Heart left ventricle (tissue), 16 donors: ENCODE data around the gene AP3B1. TPM values are rescaled to one million over a fixed set of nuclear protein-coding genes. Genes with fewer than 3 reads are reported as not detected.
A peak's percentile ranks its signal among the peaks of the same experiment; 100 is the strongest.

Experiments used
- ATAC-seq, 4 donors: fragments of 200-7000 bp; cut with Tn5 transposase; one replicate each; pipeline ENCODE4 v1.9.1; 2020 to 2022; ENCODE audit warnings: moderate library complexity in 4 of 4, mild to moderate bottlenecking in 3 of 4, moderate number of reproducible peaks in 1 of 4
- DNase-seq, 5 donors: peaks; one replicate each; pipeline ENCODE4 v3.0.0-alpha.2; 2020
- H3K27ac ChIP-seq, 12 donors: fragments of 200-600 bp; sonication (generic) in 4 of 12; one replicate each; pipeline versions ENCODE4 v1.5.0 to v1.8.0; 2016 to 2022; ENCODE audit warnings: mild to moderate bottlenecking in 2 of 12
- H3K27me3 ChIP-seq, 9 donors: fragments of 200-600 bp; sonication (generic) in 2 of 9; one replicate each; pipeline versions ENCODE4 v1.5.1 to v1.8.0; 2016 to 2022; ENCODE audit warnings: mild to moderate bottlenecking in 3 of 9
- H3K36me3 ChIP-seq, 9 donors: fragments of 200-600 bp; sonication (generic) in 2 of 9; one replicate each; pipeline versions ENCODE4 v1.5.0 to v1.8.0; 2018 to 2022; ENCODE audit warnings: mild to moderate bottlenecking in 2 of 9
- H3K4me1 ChIP-seq, 12 donors: fragments of 200-600 bp; sonication (generic) in 4 of 12; one replicate each; pipeline versions ENCODE4 v1.5.0 to v1.8.0; 2016 to 2022; ENCODE audit warnings: mild to moderate bottlenecking in 3 of 12
- H3K4me3 ChIP-seq, 12 donors: fragments of 200-600 bp; sonication (generic) in 4 of 12; one replicate each; pipeline versions ENCODE4 v1.5.0 to v1.8.0; 2017 to 2022; ENCODE audit warnings: mild to moderate bottlenecking in 9 of 12, moderate library complexity in 4 of 12
- H3K9me3 ChIP-seq, 12 donors: fragments of 200-600 bp; sonication (generic) in 4 of 12; one replicate each; pipeline versions ENCODE4 v1.5.0 to v1.8.0; 2016 to 2022; ENCODE audit warnings: mild to moderate bottlenecking in 1 of 12
- CTCF ChIP-seq, 12 donors: fragments of 200-600 bp; sonication (generic) in 4 of 12; IDR thresholded peaks; one replicate each; pipeline versions ENCODE4 v1.5.0 to v1.8.0; 2018 to 2022; ENCODE audit warnings: antibody characterized with exemption in 12 of 12, mild to moderate bottlenecking in 5 of 12
- POLR2A ChIP-seq, 2 donors: fragments of 450-650 bp; IDR thresholded peaks; one replicate each; pipeline ENCODE4 v1.6.1; 2017; ENCODE audit warnings: antibody characterized with exemption in 2 of 2, mild to moderate bottlenecking in 2 of 2, moderate library complexity in 2 of 2
- WGBS, 4 donors: extraction: QIAGEN DNeasy Blood & Tissue Kit in 2 of 4; methylation state at CpG; one replicate each; pipeline versions ENCODE4 v1.1.5 to v1.1.7; 2013 to 2018; 5-methylcytosine and 5-hydroxymethylcytosine counted together
- intact Hi-C, 10 donors: fragments of 100-400 bp; cut with DNase I; formaldehyde crosslinking; loops; one replicate each; pipeline versions ENCODE4 v1.11.1 to v1.14.2; 2022
- polyA plus RNA-seq, 2 donors: library from polyadenylated mRNA; stranded (reverse); fragments of 200-250 nt; gene quantifications; one replicate each; pipeline ENCODE4 v1.2.3, GENCODE V29; 2013
- total RNA-seq, 9 donors: library from RNA; depleted of rRNA in 2 of 9; stranded (reverse); fragments of >200 nt in 2 of 9; fragmentation: NEBNext Ultra II Directional in 3 of 9; extraction: Animal tissue kit (Norgen Biotek cat#: 25700) in 3 of 9; gene quantifications; one replicate each; pipeline versions ENCODE4 v1.1.0 to v1.2.4, GENCODE V29; 2016 to 2023
- donor health status: ischemic (EF 13 %, LVEDD 7.1; RV severe dilation, severe dysfunction).
- donor health status: healthy with polysubstance abuse.
- donor health status: DM: no; HTN: yes; CAD: no.
- donor health status: DM: no; HTN: no; CAD: no.
- donor health status: ischemic (EF 25% LVEDD 6.9; RV normal size, moderate dysfunction).
- donor health status: ischemic (EF 25% LVEDD 5.7; RV mildly dilated, moderate dysfunction).
- donor health status: healthy.
- donor health status: DM: yes; HTN: yes; CAD: no.
- donor health status: ischemic (EF 35%, LVEDD 5.7; RV mildly dilated, moderate dysfunction).
- donor health status: nonischemic (EF 11% LVEDD 7.7; RV severe dilation, severe dysfunction).
- donor health status: DM: yes; HTN: yes; CAD: no.
- donor health status: PGD.
- donor health status: ischemic (EF 29% LVEDD 5.4; RV normal size, mild dysfunction).
- donor health status: nonischemic (EF 23%, LVEDD 6.1; RV moderate dilation, normal function).

The AP3B1 gene
- total and polyA plus RNA-seq, 11 donors, result 14.4 to 33.7 (median 25.2) TPM

GRCh38 chr5:77990020-77990419 is 304.5 kb downstream of the AP3B1 start:
- ATAC-seq (no peak), DNase-seq (no peak)
- peaks cover 0 to 3% (median 0%) of the 10 kb centered on the region in 12 donors for H3K4me1 ChIP-seq
- TF ChIP-seq POLR2A (IDR thresholded peaks at IDR 0.05), result no peak
- TF ChIP-seq CTCF (IDR thresholded peaks at IDR 0.05), result no peak
- H3K27ac ChIP-seq, result no peak overlapping the region
- H3K4me3 ChIP-seq, result no peak overlapping the region
- 82 to 95% (median 86%) methylated on average over 3 of the region's 3 CpGs for WGBS, 4 donors
- no peaks in the 10 kb centered on the region for H3K9me3 ChIP-seq
- intact Hi-C loops, result no loop called here
- no peaks in the 10 kb centered on the region for H3K27me3 ChIP-seq
- H3K36me3 ChIP-seq, result no peaks in the 10 kb centered on the region

- no peak for TF ChIP-seq POLR2A (IDR thresholded peaks at IDR 0.05)
- no peak for TF ChIP-seq CTCF (IDR thresholded peaks at IDR 0.05)
- WGBS, 4 donors, result 89 to 96% (median 91%) methylated on average over 11 to 19 of the region's 19 CpGs
These were observed 306.5 kb downstream of the AP3B1 start for GRCh38 chr5:77987988-77988387.

GRCh38 chr5:77987331-77987730 is 307.2 kb downstream of the AP3B1 start:
- H3K4me1 ChIP-seq, result peaks cover 0 to 8% (median 0%) of the 10 kb centered on the region in 12 donors
- WGBS, 4 donors, result 64 to 74% (median 70%) methylated on average over 5 of the region's 5 CpGs
- H3K9me3 ChIP-seq, result no peaks in the 10 kb centered on the region
- TF ChIP-seq POLR2A (IDR thresholded peaks at IDR 0.05), result no peak
- TF ChIP-seq CTCF (IDR thresholded peaks at IDR 0.05), result no peak
- no peak for ATAC-seq
- no peak overlapping the region for H3K27ac ChIP-seq
- H3K4me3 ChIP-seq, result no peak overlapping the region
- no peaks in the 10 kb centered on the region for H3K36me3 ChIP-seq
- DNase-seq, result no peak
- H3K27me3 ChIP-seq, result no peaks in the 10 kb centered on the region
- intact Hi-C loops, result no loop called here

More at GRCh38 chr5:77987988-77988387, 306.5 kb downstream of the AP3B1 start:
- H3K27ac ChIP-seq, result no peak overlapping the region
- H3K4me1 ChIP-seq, result peaks cover 0 to 8% (median 0%) of the 10 kb centered on the region in 12 donors
- DNase-seq (peak in 1 of 5 donors; percentile 57), ATAC-seq (no peak)
- no peaks in the 10 kb centered on the region for H3K9me3 ChIP-seq
- intact Hi-C loops, result no loop called here
- H3K4me3 ChIP-seq, result no peak overlapping the region
- H3K27me3 ChIP-seq, result no peaks in the 10 kb centered on the region
- no peaks in the 10 kb centered on the region for H3K36me3 ChIP-seq

GRCh38 chr5:77986261-77986660 is 308.2 kb downstream of the AP3B1 start:
- no peak overlapping the region for H3K27ac ChIP-seq
- H3K27me3 ChIP-seq, result peaks cover 0 to 7% (median 0%) of the 10 kb centered on the region in 9 donors
- no peaks in the 10 kb centered on the region for H3K36me3 ChIP-seq
- ATAC-seq (no peak), DNase-seq (no peak)
- intact Hi-C loops, result no loop called here
- H3K9me3 ChIP-seq, result no peaks in the 10 kb centered on the region
- WGBS, 4 donors, result 74 to 84% (median 80%) methylated on average over 6 of the region's 6 CpGs
- H3K4me3 ChIP-seq, result no peak overlapping the region
- peaks cover 0 to 8% (median 0%) of the 10 kb centered on the region in 12 donors for H3K4me1 ChIP-seq
- TF ChIP-seq CTCF (IDR thresholded peaks at IDR 0.05) (no peak), POLR2A (IDR thresholded peaks at IDR 0.05) (no peak)
